Measurements from ENCODE around the gene LAMA3. TPM values are rescaled to one million over a fixed set of nuclear protein-coding genes. Genes with fewer than 3 reads are reported as not detected.

Gene LAMA3
- polyA plus RNA-seq, 1 of the 3 experiments (the other 2 are of a cell fraction), result 3.5 TPM

- no peaks in the 10 kb centered on the region for H3F3A ChIP-seq (replicated peaks; ENCODE audit: insufficient read depth)
- ChIA-PET CTCF (interaction anchor here (0.8 to 1.3 kb wide), 7 partner anchors 8 to 111 kb away, joined by 3 to 5 read pairs (median 3); no protein-coding TSS in a partner anchor), POLR2A (interaction anchor here (0.7 kb wide), 1 partner anchor 1327 kb away, joined by 3 read pairs; no protein-coding TSS in a partner anchor)
- H3K36me3 ChIP-seq (replicated peaks in 1 of 2; ENCODE audit: control insufficient read depth in 1 of 2, insufficient read depth in 2 of 2, low read length in 1 of 2), result no peaks in the 10 kb centered on the region
- no peak overlapping the region for H3K4me2 ChIP-seq
- H3K27me3 ChIP-seq (ENCODE audit: insufficient read depth), result no peaks in the 10 kb centered on the region
- H3K4me3 ChIP-seq (ENCODE audit: low read depth in 2 of 2, low read length in 1 of 2), result no peak overlapping the region
- no peaks in the 10 kb centered on the region; a peak in 1 of 4 replicates for H3K4me1 ChIP-seq (ENCODE audit: control insufficient read depth in 1 of 2, insufficient read depth in 2 of 2, low read depth in 1 of 2, low read length in 1 of 2)
- H4K20me1 ChIP-seq (ENCODE audit: insufficient read depth), result no peaks in the 10 kb centered on the region
- no peaks in the 10 kb centered on the region for H3K9me2 ChIP-seq
- 55% methylated on average over 3 of the region's 3 CpGs for WGBS (ENCODE audit: low lambda C conversion rate)
- no peak for DNase-seq
- TF ChIP-seq CHD2 (IDR thresholded peaks at IDR 0.05; ENCODE audit: low read length, partially characterized antibody), result no peak
- TF ChIP-seq USF1 (IDR thresholded peaks at IDR 0.05; ENCODE audit: borderline replicate concordance, low read depth), result no peak
- TF ChIP-seq YY1 (IDR thresholded peaks at IDR 0.05; ENCODE audit: low read depth), result no peak
- TF ChIP-seq SIN3A (IDR thresholded peaks at IDR 0.05; ENCODE audit: borderline replicate concordance, low read depth, low read length), result no peak
- TF ChIP-seq TAF1 (IDR thresholded peaks at IDR 0.05; ENCODE audit: borderline replicate concordance, low read depth, low read length), result no peak
- no peak for TF ChIP-seq GATA2 (CRISPR knock-in tag; IDR thresholded peaks at IDR 0.05)
- TF ChIP-seq RAD21 (IDR thresholded peaks at IDR 0.05; ENCODE audit: low read length), result no peak
- TF ChIP-seq RFX5 (IDR thresholded peaks at IDR 0.05; ENCODE audit: low read length), result no peak
- TF ChIP-seq, protein P1, sequence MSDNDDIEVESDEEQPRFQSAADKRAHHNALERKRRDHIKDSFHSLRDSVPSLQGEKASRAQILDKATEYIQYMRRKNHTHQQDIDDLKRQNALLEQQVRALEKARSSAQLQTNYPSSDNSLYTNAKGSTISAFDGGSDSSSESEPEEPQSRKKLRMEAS (IDR thresholded peaks at IDR 0.05; ENCODE audit: low read depth), result no peak
- TF ChIP-seq MEF2A (IDR thresholded peaks at IDR 0.05; ENCODE audit: borderline replicate concordance, low read depth), result no peak
- TF ChIP-seq JUND (IDR thresholded peaks at IDR 0.05), result no peak
- no peak for TF ChIP-seq GABPA (IDR thresholded peaks at IDR 0.05; ENCODE audit: low read depth)
- no peaks in the 10 kb centered on the region for H3K79me2 ChIP-seq (ENCODE audit: insufficient read depth)
- H3K9me3 ChIP-seq, result no peaks in the 10 kb centered on the region
- H3K9ac ChIP-seq, result no peak overlapping the region
- H3K27ac ChIP-seq (ENCODE audit: low read depth in 2 of 2, low read length in 1 of 2), result no peak overlapping the region
- no peak overlapping the region for H2AFZ ChIP-seq (ENCODE audit: low read depth)
These were observed 13.4 kb upstream of the LAMA3 start for GRCh38 chr18:23675896-23676295.

DNA sequence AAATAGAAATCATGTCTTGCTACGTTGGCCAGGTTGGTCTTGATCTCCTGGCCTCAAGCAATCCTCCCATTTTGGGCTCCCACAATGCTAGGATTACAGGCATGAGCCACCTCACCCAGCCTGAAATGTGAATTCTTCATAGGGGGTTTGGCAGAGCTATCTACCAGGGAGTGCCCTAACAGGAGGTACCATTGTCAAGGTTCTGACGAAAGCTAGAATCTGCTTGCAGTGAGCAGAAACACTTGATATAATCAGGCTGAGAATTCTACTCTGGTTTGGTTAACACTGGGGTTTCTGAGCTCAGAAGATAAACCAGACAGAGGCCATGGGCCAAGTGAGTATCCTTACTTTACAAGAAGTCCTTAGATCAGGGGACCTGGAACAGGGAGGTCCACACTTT is 7.2 kb upstream of the LAMA3 start:
- TF ChIP-seq, protein P2, sequence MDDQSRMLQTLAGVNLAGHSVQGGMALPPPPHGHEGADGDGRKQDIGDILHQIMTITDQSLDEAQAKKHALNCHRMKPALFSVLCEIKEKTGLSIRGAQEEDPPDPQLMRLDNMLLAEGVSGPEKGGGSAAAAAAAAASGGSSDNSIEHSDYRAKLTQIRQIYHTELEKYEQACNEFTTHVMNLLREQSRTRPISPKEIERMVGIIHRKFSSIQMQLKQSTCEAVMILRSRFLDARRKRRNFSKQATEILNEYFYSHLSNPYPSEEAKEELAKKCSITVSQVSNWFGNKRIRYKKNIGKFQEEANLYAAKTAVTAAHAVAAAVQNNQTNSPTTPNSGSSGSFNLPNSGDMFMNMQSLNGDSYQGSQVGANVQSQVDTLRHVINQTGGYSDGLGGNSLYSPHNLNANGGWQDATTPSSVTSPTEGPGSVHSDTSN (IDR thresholded peaks at IDR 0.05), result no peak
- TF ChIP-seq YY1 (IDR thresholded peaks at IDR 0.05; ENCODE audit: low read depth), result no peak
- TF ChIP-seq MXI1 (IDR thresholded peaks at IDR 0.05; ENCODE audit: low read depth, low read length), result no peak
- TF ChIP-seq RCOR1 (IDR thresholded peaks at IDR 0.05; ENCODE audit: low read length), result no peak
- no peak for TF ChIP-seq GATA2 (CRISPR knock-in tag; IDR thresholded peaks at IDR 0.05)
- TF ChIP-seq, protein P3, sequence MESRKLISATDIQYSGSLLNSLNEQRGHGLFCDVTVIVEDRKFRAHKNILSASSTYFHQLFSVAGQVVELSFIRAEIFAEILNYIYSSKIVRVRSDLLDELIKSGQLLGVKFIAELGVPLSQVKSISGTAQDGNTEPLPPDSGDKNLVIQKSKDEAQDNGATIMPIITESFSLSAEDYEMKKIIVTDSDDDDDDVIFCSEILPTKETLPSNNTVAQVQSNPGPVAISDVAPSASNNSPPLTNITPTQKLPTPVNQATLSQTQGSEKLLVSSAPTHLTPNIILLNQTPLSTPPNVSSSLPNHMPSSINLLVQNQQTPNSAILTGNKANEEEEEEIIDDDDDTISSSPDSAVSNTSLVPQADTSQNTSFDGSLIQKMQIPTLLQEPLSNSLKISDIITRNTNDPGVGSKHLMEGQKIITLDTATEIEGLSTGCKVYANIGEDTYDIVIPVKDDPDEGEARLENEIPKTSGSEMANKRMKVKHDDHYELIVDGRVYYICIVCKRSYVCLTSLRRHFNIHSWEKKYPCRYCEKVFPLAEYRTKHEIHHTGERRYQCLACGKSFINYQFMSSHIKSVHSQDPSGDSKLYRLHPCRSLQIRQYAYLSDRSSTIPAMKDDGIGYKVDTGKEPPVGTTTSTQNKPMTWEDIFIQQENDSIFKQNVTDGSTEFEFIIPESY (IDR thresholded peaks at IDR 0.05; ENCODE audit: borderline replicate concordance, low read depth), result no peak
- no peak overlapping the region for H3K4me2 ChIP-seq
- no peaks in the 10 kb centered on the region for H3K9me3 ChIP-seq
- no peaks in the 10 kb centered on the region for H3K9me2 ChIP-seq
- ChIA-PET POLR2A (no interaction called here), CTCF (interaction anchor here (0.7 to 2.0 kb wide), 2 partner anchors 21 to 60 kb away, joined by 5 to 10 read pairs; no protein-coding TSS in a partner anchor)
- H2AFZ ChIP-seq (ENCODE audit: low read depth), result no peak overlapping the region
- H3F3A ChIP-seq (replicated peaks; ENCODE audit: insufficient read depth), result no peaks in the 10 kb centered on the region
- no peaks in the 10 kb centered on the region for H3K27me3 ChIP-seq (ENCODE audit: insufficient read depth)
- no peak overlapping the region for H3K4me3 ChIP-seq (ENCODE audit: low read depth in 2 of 2, low read length in 1 of 2)
- no peaks in the 10 kb centered on the region for H3K36me3 ChIP-seq (replicated peaks in 1 of 2; ENCODE audit: control insufficient read depth in 1 of 2, insufficient read depth in 2 of 2, low read length in 1 of 2)
- H3K79me2 ChIP-seq (ENCODE audit: insufficient read depth), result no peaks in the 10 kb centered on the region
- peaks cover 0 to 3% of the 10 kb centered on the region in 2 experiments; a peak in 1 of 4 replicates for H3K4me1 ChIP-seq (ENCODE audit: control insufficient read depth in 1 of 2, insufficient read depth in 2 of 2, low read depth in 1 of 2, low read length in 1 of 2)
- no peaks in the 10 kb centered on the region for H4K20me1 ChIP-seq (ENCODE audit: insufficient read depth)
- 93% methylated on average over 2 of the region's 2 CpGs for WGBS (ENCODE audit: low lambda C conversion rate)
- no peak overlapping the region for H3K27ac ChIP-seq (ENCODE audit: low read depth in 2 of 2, low read length in 1 of 2)
- no peak overlapping the region for H3K9ac ChIP-seq
- no peak for DNase-seq

Data from SK-N-SH (cell line).